PC-3 (cell line): ENCODE measurements around the gene CCNG2. TPM values are rescaled to one million over a fixed set of nuclear protein-coding genes. Genes with fewer than 3 reads are reported as not detected.
A peak's percentile ranks its signal among the peaks of the same experiment; 100 is the strongest.

Experiments
- ATAC-seq: fragments of 200-7000 bp; cut with Tn5 transposase; 2 replicates; pipeline ENCODE4 v1.9.1; 2020; ENCODE audit warnings: mild to moderate bottlenecking, moderate library complexity
- BruUV-seq: library from RNA; stranded (reverse); fragments of 400-500 nt; replicated peaks from 2 replicates; lab custom pipeline; 2021; lab: Mats Ljungman, UMichigan
- CTCF ChIA-PET: fragments of 300-600 bp; sonication (Branson Sonifier 250); formaldehyde crosslinking; loops from one replicate; lab custom pipeline; 2022; ENCODE audit warnings: antibody characterized with exemption; lab: Charles Lee
- POLR2A ChIA-PET: fragments of 300-600 bp; sonication (Branson Sonifier 250); formaldehyde crosslinking; loops from one replicate; lab custom pipeline; 2022; ENCODE audit warnings: antibody characterized with exemption; ENCODE audit not compliant: unreplicated experiment; lab: Charles Lee
- DNase-seq: peaks from one replicate; pipeline ENCODE4 v3.0.0-alpha.2; 2015
- H2AFZ ChIP-seq: fragments of 300-600 bp; sonication (generic); 2 replicates; pipeline ENCODE4 v1.6.0; 2016; ENCODE audit warnings: antibody characterized with exemption, low read length
- H3F3A ChIP-seq: fragments of 300-600 bp; sonication (generic); one replicate; pipeline ENCODE4 v1.6.0; 2017; ENCODE audit warnings: antibody characterized with exemption, low read length, control low read depth, mild to moderate bottlenecking; ENCODE audit not compliant: unreplicated experiment
- H3K27ac ChIP-seq: fragments of 300-600 bp; sonication (generic); 2 replicates; pipeline ENCODE4 v1.5.1; 2016; ENCODE audit warnings: mild to moderate bottlenecking, low read length
- H3K27me3 ChIP-seq: fragments of 300-600 bp; sonication (generic); 2 replicates; pipeline ENCODE4 v1.6.1; 2016; ENCODE audit warnings: low read length, mixed read lengths
- H3K36me3 ChIP-seq: fragments of 300-600 bp; sonication (generic); 2 replicates; pipeline ENCODE4 v1.6.1; 2016; ENCODE audit warnings: low read depth, mixed run types, low read length, mixed read lengths
- H3K4me1 ChIP-seq: fragments of 300-600 bp; sonication (generic); 2 replicates; pipeline ENCODE4 v1.5.1; 2016; ENCODE audit warnings: low read length; ENCODE audit not compliant: insufficient read depth
- H3K4me2 ChIP-seq: fragments of 300-600 bp; sonication (generic); 2 replicates; pipeline ENCODE4 v1.6.0; 2016; ENCODE audit warnings: low read length
- H3K4me3 ChIP-seq: fragments of 300-600 bp; sonication (generic); 2 replicates; pipeline ENCODE4 v1.5.1; 2016; ENCODE audit warnings: mild to moderate bottlenecking, low read length, mixed read lengths
- H3K79me2 ChIP-seq: fragments of 300-600 bp; sonication (generic); 2 replicates; pipeline ENCODE4 v1.6.1; 2017; ENCODE audit warnings: low read length, mixed read lengths
- H3K9ac ChIP-seq: fragments of 300-600 bp; sonication (generic); 2 replicates; pipeline ENCODE4 v1.6.0; 2016; ENCODE audit warnings: mild to moderate bottlenecking, low read length
- H3K9me2 ChIP-seq: fragments of 300-600 bp; sonication (generic); replicated peaks from 2 replicates; pipeline ENCODE4 v1.6.1; 2016; ENCODE audit warnings: mixed run types, low read length, mixed read lengths
- H3K9me3 ChIP-seq: fragments of 300-600 bp; sonication (generic); 2 replicates; pipeline ENCODE4 v1.6.1; 2016; ENCODE audit warnings: low read length, mixed read lengths
- H4K20me1 ChIP-seq: fragments of 300-600 bp; sonication (generic); 2 replicates; pipeline ENCODE4 v1.6.1; 2016; ENCODE audit warnings: low read length, mixed read lengths
- EZH2 ChIP-seq: fragments of 300-600 bp; sonication (generic); IDR thresholded peaks from one replicate; pipeline ENCODE4 v1.6.1; 2017; ENCODE audit warnings: antibody characterized with exemption, mild to moderate bottlenecking, low read length; ENCODE audit not compliant: unreplicated experiment
- EZH2phosphoT487 ChIP-seq: fragments of 300-600 bp; sonication (generic); IDR thresholded peaks from 2 replicates; pipeline ENCODE4 v1.6.1; 2018; ENCODE audit warnings: mild to moderate bottlenecking, antibody characterized with exemption, low read length, borderline replicate concordance
- intact Hi-C: fragments of 100-400 bp; cut with micrococcal nuclease; formaldehyde crosslinking; loops from 2 replicates; pipeline ENCODE4 v1.9.0; 2023
- total RNA-seq: library from RNA; depleted of rRNA; stranded (reverse); fragments of >200 nt; gene quantifications from 2 replicates; pipeline ENCODE4 v1.2.3, GENCODE V29; 2014; rRNA removed
- TF ChIP-seq, protein P1 (sequence below): fragments of 300-600 bp; sonication (generic); conservative IDR thresholded peaks from 2 replicates; pipeline ENCODE4 v1.5.1; 2017; ENCODE audit warnings: antibody characterized with exemption, low read depth, mild to moderate bottlenecking, low read length

CCNG2 gene
- total RNA-seq, 1 experiment from 2014 or later: 8.0 TPM

DNA sequence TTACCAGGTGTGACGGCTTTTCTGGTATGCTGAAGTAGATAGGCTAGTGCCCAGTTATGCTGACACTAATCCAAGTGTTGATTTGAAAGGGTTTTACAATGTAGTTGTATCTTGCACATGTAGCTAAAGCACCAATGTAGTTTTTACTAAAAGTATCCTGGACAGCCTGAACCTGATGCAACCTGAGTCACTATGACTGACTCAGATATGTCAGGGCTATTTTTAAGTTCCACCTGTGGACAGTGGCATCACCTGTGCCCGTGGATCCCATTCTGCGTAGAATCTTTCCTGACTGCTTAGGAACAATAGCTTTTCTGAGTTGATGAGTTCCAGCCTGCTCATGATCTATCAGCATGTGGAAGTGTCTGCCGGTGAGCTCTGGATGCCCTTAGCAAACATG lies 58.1 kb downstream of the CCNG2 start:
- no peaks in the 10 kb centered on the region for H3K79me2 ChIP-seq
- H3K4me2 ChIP-seq: no peak overlapping the region
- ATAC-seq (no peak), DNase-seq (peak; percentile 7)
- H3K27me3 ChIP-seq: no peaks in the 10 kb centered on the region
- intact Hi-C loops: no loop called here
- no peaks in the 10 kb centered on the region for H3K36me3 ChIP-seq
- no peak for TF ChIP-seq EZH2phosphoT487
- TF ChIP-seq EZH2: no peak
- TF ChIP-seq, protein P1, sequence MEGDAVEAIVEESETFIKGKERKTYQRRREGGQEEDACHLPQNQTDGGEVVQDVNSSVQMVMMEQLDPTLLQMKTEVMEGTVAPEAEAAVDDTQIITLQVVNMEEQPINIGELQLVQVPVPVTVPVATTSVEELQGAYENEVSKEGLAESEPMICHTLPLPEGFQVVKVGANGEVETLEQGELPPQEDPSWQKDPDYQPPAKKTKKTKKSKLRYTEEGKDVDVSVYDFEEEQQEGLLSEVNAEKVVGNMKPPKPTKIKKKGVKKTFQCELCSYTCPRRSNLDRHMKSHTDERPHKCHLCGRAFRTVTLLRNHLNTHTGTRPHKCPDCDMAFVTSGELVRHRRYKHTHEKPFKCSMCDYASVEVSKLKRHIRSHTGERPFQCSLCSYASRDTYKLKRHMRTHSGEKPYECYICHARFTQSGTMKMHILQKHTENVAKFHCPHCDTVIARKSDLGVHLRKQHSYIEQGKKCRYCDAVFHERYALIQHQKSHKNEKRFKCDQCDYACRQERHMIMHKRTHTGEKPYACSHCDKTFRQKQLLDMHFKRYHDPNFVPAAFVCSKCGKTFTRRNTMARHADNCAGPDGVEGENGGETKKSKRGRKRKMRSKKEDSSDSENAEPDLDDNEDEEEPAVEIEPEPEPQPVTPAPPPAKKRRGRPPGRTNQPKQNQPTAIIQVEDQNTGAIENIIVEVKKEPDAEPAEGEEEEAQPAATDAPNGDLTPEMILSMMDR: no peak
- ChIA-PET POLR2A (no interaction called here), CTCF (no interaction called here)
- H3K9me2 ChIP-seq: no peaks in the 10 kb centered on the region
- no peaks in the 10 kb centered on the region for H3K4me1 ChIP-seq
- no peaks in the 10 kb centered on the region for H4K20me1 ChIP-seq
- H3F3A ChIP-seq: no peaks in the 10 kb centered on the region
- H3K9me3 ChIP-seq: no peaks in the 10 kb centered on the region
- no peak overlapping the region for H3K4me3 ChIP-seq
- BruUV-seq: no TSS peak
- H2AFZ ChIP-seq: no peak overlapping the region
- H3K27ac ChIP-seq: no peak overlapping the region
- H3K9ac ChIP-seq: no peak overlapping the region

DNA sequence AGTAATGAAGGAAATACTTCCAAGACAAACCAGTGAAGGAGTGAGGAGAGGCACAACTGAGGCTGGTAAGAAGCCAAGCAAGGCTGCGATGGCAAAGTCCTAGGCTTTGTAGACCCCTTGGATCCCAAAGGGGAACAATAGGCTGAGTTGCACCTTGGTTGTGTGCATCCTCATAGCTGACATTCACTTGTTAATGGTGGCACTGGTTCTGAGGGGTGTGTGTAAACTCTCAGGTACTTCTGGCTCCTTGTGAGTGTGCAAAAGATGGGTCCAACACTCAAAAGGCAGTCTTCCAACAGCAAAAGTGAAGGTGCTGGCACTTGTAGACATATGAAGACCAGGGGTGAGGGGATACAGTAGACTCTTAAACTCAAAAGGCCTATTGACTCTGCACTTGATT lies 60.5 kb downstream of the CCNG2 start:
- no peaks in the 10 kb centered on the region for H3K27me3 ChIP-seq
- intact Hi-C loops: no loop called here
- no peaks in the 10 kb centered on the region for H3K4me1 ChIP-seq
- no TSS peak for BruUV-seq
- POLR2A ChIA-PET: no interaction called here
- no peak overlapping the region for H3K4me2 ChIP-seq
- no peaks in the 10 kb centered on the region for H3K9me3 ChIP-seq
- DNase-seq: no peak
- no peaks in the 10 kb centered on the region for H3K36me3 ChIP-seq
- CTCF ChIA-PET: no interaction called here
- H4K20me1 ChIP-seq: no peaks in the 10 kb centered on the region
- H3K79me2 ChIP-seq: no peaks in the 10 kb centered on the region
- H3K9me2 ChIP-seq: no peaks in the 10 kb centered on the region
- H3K4me3 ChIP-seq: no peak overlapping the region
- H3F3A ChIP-seq: no peaks in the 10 kb centered on the region
- no peak overlapping the region for H2AFZ ChIP-seq
- TF ChIP-seq, protein P1: no peak
- H3K27ac ChIP-seq: no peak overlapping the region
- no peak for ATAC-seq
- no peak overlapping the region for H3K9ac ChIP-seq

DNA sequence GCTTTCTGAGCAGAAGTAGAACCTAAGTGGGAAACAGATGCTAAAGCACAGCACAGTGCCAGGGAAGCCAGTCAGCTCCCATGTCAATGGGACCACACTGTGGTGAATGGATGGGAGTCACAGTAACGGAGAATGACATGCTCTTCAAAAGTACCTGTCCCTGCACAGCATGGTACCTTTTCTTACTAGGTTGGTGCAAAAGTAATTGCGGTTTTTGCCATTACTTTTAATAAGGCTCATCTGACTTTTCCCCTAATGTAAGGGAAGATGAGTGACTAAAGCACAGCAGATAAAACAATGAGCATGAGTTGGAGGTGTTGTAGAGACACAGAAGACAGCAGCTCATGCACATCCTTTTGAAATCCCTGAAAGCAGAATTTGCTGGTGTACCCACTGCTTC lies 62.3 kb downstream of the CCNG2 start:
- BruUV-seq: no TSS peak
- ATAC-seq (no peak), DNase-seq (no peak)
- H3K9ac ChIP-seq: no peak overlapping the region
- H3K4me2 ChIP-seq: no peak overlapping the region
- no peaks in the 10 kb centered on the region for H3K79me2 ChIP-seq
- no peaks in the 10 kb centered on the region for H3K4me1 ChIP-seq
- no peak overlapping the region for H3K27ac ChIP-seq
- H2AFZ ChIP-seq: no peak overlapping the region
- ChIA-PET CTCF (no interaction called here), POLR2A (no interaction called here)
- no peaks in the 10 kb centered on the region for H3F3A ChIP-seq
- intact Hi-C loops: no loop called here
- peaks cover 9% of the 10 kb centered on the region; the same call in 1 of the 2 replicates for H3K27me3 ChIP-seq
- H4K20me1 ChIP-seq: no peaks in the 10 kb centered on the region
- H3K4me3 ChIP-seq: no peak overlapping the region
- no peaks in the 10 kb centered on the region for H3K9me2 ChIP-seq
- TF ChIP-seq EZH2 (no peak), EZH2phosphoT487 (no peak)
- TF ChIP-seq, protein P1: no peak
- H3K36me3 ChIP-seq: no peaks in the 10 kb centered on the region
- no peaks in the 10 kb centered on the region for H3K9me3 ChIP-seq

Other genes starting within 250 kb of the CCNG2 start
- 39.0 and 46.0 TPM in 2 replicates for gene SEPTIN11, start 207.5 kb upstream of the CCNG2 start, total RNA-seq
- gene CCNI, start 81.2 kb upstream of the CCNG2 start, total RNA-seq: 60.1 and 73.5 TPM in 2 replicates